ENCODE data around the gene EDNRA. TPM values are rescaled to one million over a fixed set of nuclear protein-coding genes. Genes with fewer than 3 reads are reported as not detected.
A peak's percentile ranks its signal among the peaks of the same experiment; 100 is the strongest.

Gene EDNRA
- total and polyA plus RNA-seq, 2 donors (not counting 3 experiments of a cell fraction or from before 2014, with no cell fraction given): 0.01 TPM; not detected in 1

- DNase-seq (ENCODE audit: low read depth, low spot score) (peak; percentile 73), FAIRE-seq (peak; percentile 88)
- Histone ChIP-seq H3K4me3 (replicated peaks in 1 of 3; ENCODE audit: insufficient read depth in 1 of 3, low read depth in 1 of 3, low read length in 3 of 3) (no peak overlapping the region), H3K27me3 (ENCODE audit: control insufficient read depth in 2 of 2, insufficient read depth in 2 of 2, low read length in 2 of 2) (peaks cover 4 to 8% of the 10 kb centered on the region in 2 experiments), H3K4me2 (ENCODE audit: insufficient read depth, low read length) (no peak overlapping the region), H3K27ac (ENCODE audit: insufficient read depth, low read depth, low read length) (no peak overlapping the region), H3K79me2 (ENCODE audit: control insufficient read depth, insufficient read depth, low read length) (no peaks in the 10 kb centered on the region), H3K9ac (replicated peaks; ENCODE audit: extremely low read depth, insufficient read depth, low read length) (no peak overlapping the region), H3K36me3 (ENCODE audit: control insufficient read depth in 2 of 2, extremely low read depth in 1 of 2, insufficient read depth in 2 of 2, low read length in 2 of 2) (no peaks in the 10 kb centered on the region), H3K4me1 (ENCODE audit: control insufficient read depth, extremely low read depth, insufficient read depth, low read length) (no peaks in the 10 kb centered on the region), H2AFZ (ENCODE audit: low read depth, low read length) (no peak overlapping the region), H3K9me3 (replicated peaks; ENCODE audit: control insufficient read depth, insufficient read depth, low read length) (no peaks in the 10 kb centered on the region), H3K9me1 (replicated peaks; ENCODE audit: control insufficient read depth, extremely low read depth, insufficient read depth, low read length) (no peaks in the 10 kb centered on the region), H4K20me1 (replicated peaks; ENCODE audit: control insufficient read depth, extremely low read depth, insufficient read depth, low read length) (peaks cover 2% of the 10 kb centered on the region)
- intact Hi-C loops (cut with micrococcal nuclease): loop anchor here (1.0 to 2.0 kb wide), 4 partner anchors 71 to 500 kb away; no protein-coding TSS in a partner anchor
- CTCF ChIA-PET: interaction anchor here (0.6 to 3.7 kb wide), 48 partner anchors 9 to 500 kb away, joined by 3 to 233 read pairs (median 8); partner anchors contain the start of genes PRMT9 and TMEM184C
- dilution Hi-C loops (cut with MboI; ENCODE audit: extremely low pct_ligation_motif_present, low sequenced_read_pairs): no loop called here
- no TSS peak for BruUV-seq (replicated peaks)
- peak; percentile 77 to 85 for TF ChIP-seq CTCF (IDR thresholded peaks at IDR 0.05; ENCODE audit: extremely low read depth in 1 of 2, insufficient read depth in 1 of 2, low read depth in 1 of 2, low read length in 2 of 2)
- TF ChIP-seq GATA2 (IDR thresholded peaks at IDR 0.05; ENCODE audit: insufficient read depth, insufficient read length, low read depth, low read length): no peak
- POLR2A ChIA-PET: no interaction called here
Measured at GRCh38 chr4:147518846-147519767, 38.2 kb downstream of the EDNRA start.

- H3K4me1 ChIP-seq (ENCODE audit: control insufficient read depth, extremely low read depth, insufficient read depth, low read length): no peaks in the 10 kb centered on the region
- no peak for TF ChIP-seq JUN (IDR thresholded peaks at IDR 0.05; ENCODE audit: borderline replicate concordance, insufficient read depth, insufficient read length, low read depth)
- no peak for TF ChIP-seq GATA2 (IDR thresholded peaks at IDR 0.05; ENCODE audit: insufficient read depth, insufficient read length, low read depth, low read length)
- no peak for TF ChIP-seq MAX (IDR thresholded peaks at IDR 0.05; ENCODE audit: insufficient read depth, insufficient read length)
- no peak for TF ChIP-seq POLR2A (IDR thresholded peaks at IDR 0.05; ENCODE audit: low read depth, low read length)
- no peak for TF ChIP-seq FOS (IDR thresholded peaks at IDR 0.05; ENCODE audit: borderline replicate concordance, insufficient read depth, low read length)
- no peak for TF ChIP-seq EZH2 (IDR thresholded peaks at IDR 0.05; ENCODE audit: borderline replicate concordance, low read depth, low read length, severe bottlenecking)
- no peak for TF ChIP-seq MYC (IDR thresholded peaks at IDR 0.05; ENCODE audit: low read depth, low read length)
- no peak for TF ChIP-seq CTCF (IDR thresholded peaks at IDR 0.05; ENCODE audit: extremely low read depth in 1 of 2, insufficient read depth in 1 of 2, low read depth in 1 of 2, low read length in 2 of 2)
- H2AFZ ChIP-seq (ENCODE audit: low read depth, low read length): no peak overlapping the region
- H3K4me2 ChIP-seq (ENCODE audit: insufficient read depth, low read length): no peak overlapping the region
- no peak overlapping the region for H3K27ac ChIP-seq (ENCODE audit: insufficient read depth, low read depth, low read length)
- BruUV-seq (replicated peaks): no TSS peak
- H3K4me3 ChIP-seq (replicated peaks in 1 of 3; ENCODE audit: insufficient read depth in 1 of 3, low read depth in 1 of 3, low read length in 3 of 3): no peak overlapping the region
- no peaks in the 10 kb centered on the region for H3K9me1 ChIP-seq (replicated peaks; ENCODE audit: control insufficient read depth, extremely low read depth, insufficient read depth, low read length)
- intact Hi-C loops (cut with micrococcal nuclease): no loop called here
- no peaks in the 10 kb centered on the region for H3K79me2 ChIP-seq (ENCODE audit: control insufficient read depth, insufficient read depth, low read length)
- POLR2A ChIA-PET: no interaction called here
- H3K27me3 ChIP-seq (ENCODE audit: control insufficient read depth in 2 of 2, insufficient read depth in 2 of 2, low read length in 2 of 2): peaks cover 2 to 4% of the 10 kb centered on the region in 2 experiments
- no peaks in the 10 kb centered on the region for H4K20me1 ChIP-seq (replicated peaks; ENCODE audit: control insufficient read depth, extremely low read depth, insufficient read depth, low read length)
- dilution Hi-C loops (cut with MboI; ENCODE audit: extremely low pct_ligation_motif_present, low sequenced_read_pairs): no loop called here
- no peaks in the 10 kb centered on the region for H3K36me3 ChIP-seq (ENCODE audit: control insufficient read depth in 2 of 2, extremely low read depth in 1 of 2, insufficient read depth in 2 of 2, low read length in 2 of 2)
- no peak overlapping the region for H3K9ac ChIP-seq (replicated peaks; ENCODE audit: extremely low read depth, insufficient read depth, low read length)
- no peak for FAIRE-seq
- CTCF ChIA-PET: interaction anchor here (0.8 to 1.9 kb wide), 10 partner anchors 9 to 428 kb away, joined by 3 to 7 read pairs (median 4); no protein-coding TSS in a partner anchor
- no peaks in the 10 kb centered on the region for H3K9me3 ChIP-seq (replicated peaks; ENCODE audit: control insufficient read depth, insufficient read depth, low read length)
- no peak for DNase-seq (ENCODE audit: low read depth, low spot score)
Measured at GRCh38 chr4:147524601-147525000, 43.7 kb downstream of the EDNRA start.
